SJSA1 (cell line): ENCODE data around the gene GIPR. TPM values are rescaled to one million over a fixed set of nuclear protein-coding genes. Genes with fewer than 3 reads are reported as not detected.
"Not testable (repeated sequence)": the region's sequence is repeated elsewhere in the genome, so short reads cannot be mapped to it uniquely, and the experiment has no call there.

ENCODE experiments used
- DNase-seq, 2 experiments: peaks; one replicate each; pipeline ENCODE4 v3.0.0-alpha.2; 2015 to 2020; ENCODE audit warnings: low spot score in 2 of 2, low read depth in 1 of 2
- H3K27ac ChIP-seq: fragments of 250-450 bp; sonication (Bioruptor Pico); 2 replicates; pipeline ENCODE4 v1.5.1; 2020; ENCODE audit warnings: mild to moderate bottlenecking, moderate library complexity
- H3K27me3 ChIP-seq: fragments of 250-450 bp; sonication (Bioruptor Pico); replicated peaks from 2 replicates; pipeline ENCODE4 v1.5.1; 2020; ENCODE audit warnings: mild to moderate bottlenecking, moderate library complexity
- H3K36me3 ChIP-seq: fragments of 250-450 bp; sonication (Bioruptor Pico); 2 replicates; pipeline ENCODE4 v1.5.1; 2020; ENCODE audit warnings: mild to moderate bottlenecking
- H3K4me1 ChIP-seq: fragments of 250-450 bp; sonication (Bioruptor Pico); replicated peaks from 2 replicates; pipeline ENCODE4 v1.6.1; 2021; ENCODE audit warnings: mild to moderate bottlenecking
- H3K4me3 ChIP-seq: fragments of 250-450 bp; sonication (Bioruptor Pico); 2 replicates; pipeline ENCODE4 v1.5.1; 2020; ENCODE audit warnings: mild to moderate bottlenecking
- H3K9me3 ChIP-seq: fragments of 250-450 bp; sonication (Bioruptor Pico); replicated peaks from 2 replicates; pipeline ENCODE4 v1.5.1; 2020; ENCODE audit warnings: mild to moderate bottlenecking
- total RNA-seq: library from RNA; depleted of rRNA; stranded (reverse); fragments of >200 nt; shearing (Covaris generic); gene quantifications from 2 replicates; pipeline ENCODE4 v1.2.3, GENCODE V29; 2014; rRNA removed

The GIPR gene
- total RNA-seq, 1 experiment from 2014 or later, result 2.1 TPM

- peaks cover 27% of the 10 kb centered on the region for H3K36me3 ChIP-seq
- peak overlapping the region; percentile 45 for H3K4me3 ChIP-seq
- DNase-seq, result peak in 1 of 2 experiments; percentile 44
- 0 out of 2 replicates have a peak overlapping the region, but pooled peaks have one; percentile 13 for H3K27ac ChIP-seq
- peaks cover 12% of the 10 kb centered on the region for H3K4me1 ChIP-seq
- no peaks in the 10 kb centered on the region for H3K27me3 ChIP-seq
- H3K9me3 ChIP-seq, result no peaks in the 10 kb centered on the region
These were observed 48.5 kb downstream of the GIPR start for GRCh38 chr19:45716359-45717130.

- peak; percentile 99 for DNase-seq
- Histone ChIP-seq H3K27ac (peak overlapping the region; percentile 53), H3K4me3 (peak overlapping the region; percentile 45), H3K27me3 (no peaks in the 10 kb centered on the region), H3K36me3 (peaks cover 25% of the 10 kb centered on the region), H3K4me1 (peaks cover 20% of the 10 kb centered on the region), H3K9me3 (peaks cover 4% of the 10 kb centered on the region; the same call in 1 of the 2 replicates)
These were observed 49.3 kb downstream of the GIPR start for GRCh38 chr19:45717131-45717982.

- Histone ChIP-seq H3K9me3 (peaks cover 4% of the 10 kb centered on the region; the same call in 1 of the 2 replicates), H3K4me1 (peaks cover 27% of the 10 kb centered on the region), H3K36me3 (peaks cover 20% of the 10 kb centered on the region), H3K4me3 (peak overlapping the region; percentile 45), H3K27me3 (no peaks in the 10 kb centered on the region), H3K27ac (peak overlapping the region; percentile 53)
- DNase-seq, result no peak
These were observed 50.1 kb downstream of the GIPR start for GRCh38 chr19:45717983-45718650.

- peaks cover 20% of the 10 kb centered on the region for H3K36me3 ChIP-seq
- peaks cover 45% of the 10 kb centered on the region for H3K4me1 ChIP-seq
- H3K27me3 ChIP-seq, DNase-seq, H3K27ac ChIP-seq, H3K4me3 ChIP-seq, H3K9me3 ChIP-seq: not testable (repeated sequence)
These were observed 52.0 kb downstream of the GIPR start for GRCh38 chr19:45720065-45720464.

GRCh38 chr19:45728683-45729082 lies 60.7 kb downstream of the GIPR start:
- not testable (repeated sequence) for H3K27ac ChIP-seq, H3K4me3 ChIP-seq, H3K27me3 ChIP-seq, H3K9me3 ChIP-seq, DNase-seq
- peaks cover 25% of the 10 kb centered on the region for H3K4me1 ChIP-seq
- H3K36me3 ChIP-seq, result peaks cover 11% of the 10 kb centered on the region; the same call in 1 of the 2 replicates

GRCh38 chr19:45729800-45730290 lies 61.8 kb downstream of the GIPR start:
- H3K4me3 ChIP-seq, result peak overlapping the region; percentile 56
- peaks cover 11% of the 10 kb centered on the region; the same call in 1 of the 2 replicates for H3K36me3 ChIP-seq
- H3K27ac ChIP-seq, result peak overlapping the region; percentile 13; the same call in 1 of the 2 replicates
- no peaks in the 10 kb centered on the region for H3K27me3 ChIP-seq
- no peaks in the 10 kb centered on the region for H3K9me3 ChIP-seq
- H3K4me1 ChIP-seq, result peaks cover 14% of the 10 kb centered on the region
- peak in 1 of 2 experiments; percentile 12 for DNase-seq

GRCh38 chr19:45730368-45731288 lies 62.6 kb downstream of the GIPR start, which contains the start of gene FBXO46:
Gene FBXO46 (minus strand): TSS chr19:45730896. CDS start chr19:45713495, 17,401 bp downstream.
- Histone ChIP-seq H3K36me3 (peaks cover 8% of the 10 kb centered on the region; the same call in 1 of the 2 replicates), H3K27ac (peak within 1 kb of the TSS; percentile 13), H3K27me3 (no peaks in the 10 kb centered on the region), H3K4me1 (peaks cover 13% of the 10 kb centered on the region), H3K9me3 (no peaks in the 10 kb centered on the region), H3K4me3 (peak within 1 kb of the TSS; percentile 56)
- peak; percentile 96 to 99 for DNase-seq

Other genes with a start within 250 kb of the GIPR start
- gene ERCC1, start 244.3 kb upstream of the GIPR start, total RNA-seq, result 102 and 247 TPM in 2 replicates
- gene FOSB, start 200.2 kb upstream of the GIPR start, total RNA-seq, result 1.1 TPM in 1 of 2 replicates, not detected in the other
- 5.1 and 7.5 TPM in 2 replicates for gene RTN2, start 171.2 kb upstream of the GIPR start, total RNA-seq
- gene PPM1N, start 169.8 kb upstream of the GIPR start, total RNA-seq, result 0.29 TPM in 1 of 2 replicates, not detected in the other
- gene VASP, start 160.7 kb upstream of the GIPR start, total RNA-seq, result 115 TPM in 2 replicates
- gene OPA3, start 83.4 kb upstream of the GIPR start, total RNA-seq, result 10.7 and 18.2 TPM in 2 replicates
- gene GPR4, start 66.0 kb upstream of the GIPR start, total RNA-seq, result not detected in 2 replicates
- gene EML2, start 28.8 kb upstream of the GIPR start, total RNA-seq, result 33.6 and 45.4 TPM in 2 replicates
- gene SNRPD2, start 23.7 kb downstream of the GIPR start, total RNA-seq, result 331 and 402 TPM in 2 replicates
- gene QPCTL, start 24.4 kb downstream of the GIPR start, total RNA-seq, result 11.6 and 14.6 TPM in 2 replicates
- gene FBXO46, start 62.7 kb downstream of the GIPR start, total RNA-seq, result 8.3 and 10.7 TPM in 2 replicates
- gene MEIOSIN, start 65.2 kb downstream of the GIPR start, total RNA-seq, result not detected in 2 replicates
- gene SIX5, start 101.0 kb downstream of the GIPR start, total RNA-seq, result 9.1 and 10.2 TPM in 2 replicates
- gene DMPK, start 114.3 kb downstream of the GIPR start, total RNA-seq, result 7.4 and 10.6 TPM in 2 replicates
- gene DMWD, start 124.6 kb downstream of the GIPR start, total RNA-seq, result 17.6 and 35.4 TPM in 2 replicates
- gene RSPH6A, start 147.1 kb downstream of the GIPR start, total RNA-seq, result not detected in 2 replicates
- gene SYMPK, start 194.9 kb downstream of the GIPR start, total RNA-seq, result 32.4 and 55.0 TPM in 2 replicates
- not detected in 2 replicates for gene FOXA3, start 196.1 kb downstream of the GIPR start, total RNA-seq
- 42.9 and 50.1 TPM in 2 replicates for gene IRF2BP1, start 217.9 kb downstream of the GIPR start, total RNA-seq
- 1.3 and 1.4 TPM in 2 replicates for gene MYPOP, start 234.4 kb downstream of the GIPR start, total RNA-seq
- not detected in 2 replicates for gene NANOS2, start 246.6 kb downstream of the GIPR start, total RNA-seq